H9 (cell line): ENCODE data around the gene SELENOK. TPM values are rescaled to one million over a fixed set of nuclear protein-coding genes. Genes with fewer than 3 reads are reported as not detected.
A peak's percentile ranks its signal among the peaks of the same experiment; 100 is the strongest.

Experiments
- DNase-seq: peaks from one replicate; pipeline ENCODE4 v3.0.0-alpha.2; 2017
- H2AFZ ChIP-seq: one replicate; pipeline ENCODE4 v1.6.1; 2013; ENCODE audit warnings: mild to moderate bottlenecking, low read length, control low read depth, moderate library complexity
- H2AK5ac ChIP-seq: 2 replicates; pipeline ENCODE4 v1.6.1; 2013; ENCODE audit warnings: low read length, control low read depth, mixed read lengths; ENCODE audit not compliant: insufficient read length
- H2BK120ac ChIP-seq: one replicate; pipeline ENCODE4 v1.6.1; 2013; ENCODE audit warnings: low read depth, mild to moderate bottlenecking, low read length, control low read depth, inconsistent platforms; ENCODE audit not compliant: poor library complexity, severe bottlenecking
- H2BK12ac ChIP-seq: 2 replicates; pipeline ENCODE4 v1.6.1; 2013; ENCODE audit warnings: low read length, control low read depth, mixed read lengths, low read depth; ENCODE audit not compliant: insufficient read length
- H2BK15ac ChIP-seq: 2 replicates; pipeline ENCODE4 v1.6.1; 2013; ENCODE audit warnings: low read depth, low read length, control low read depth
- H2BK20ac ChIP-seq: one replicate; pipeline ENCODE4 v1.6.1; 2013; ENCODE audit warnings: low read depth, mild to moderate bottlenecking, low read length, control low read depth, inconsistent platforms; ENCODE audit not compliant: poor library complexity, severe bottlenecking
- H2BK5ac ChIP-seq: 2 replicates; pipeline ENCODE4 v1.6.1; 2013; ENCODE audit warnings: low read length, control low read depth, mixed read lengths; ENCODE audit not compliant: insufficient read length
- H3K14ac ChIP-seq: 2 replicates; pipeline ENCODE4 v1.6.1; 2013; ENCODE audit warnings: low read length, control low read depth; ENCODE audit not compliant: insufficient read depth
- H3K18ac ChIP-seq: 2 replicates; pipeline ENCODE4 v1.6.1; 2013; ENCODE audit warnings: low read depth, mild to moderate bottlenecking, mixed read lengths, low read length, control low read depth; ENCODE audit not compliant: insufficient read length
- H3K23ac ChIP-seq: 2 replicates; pipeline ENCODE4 v1.6.1; 2013; ENCODE audit warnings: low read length, control low read depth, mixed read lengths, low read depth; ENCODE audit not compliant: insufficient read length
- H3K23me2 ChIP-seq: 2 replicates; pipeline ENCODE4 v1.6.1; 2013; ENCODE audit warnings: low read depth, mild to moderate bottlenecking, mixed read lengths, low read length, control low read depth; ENCODE audit not compliant: insufficient read length, poor library complexity, severe bottlenecking
- H3K27ac ChIP-seq: 2 replicates; pipeline ENCODE4 v1.5.1; 2013; ENCODE audit warnings: low read length, control low read depth, mixed read lengths, low read depth; ENCODE audit not compliant: insufficient read length
- H3K27me3 ChIP-seq: 2 replicates; pipeline ENCODE4 v1.6.1; 2013; ENCODE audit warnings: low read length, control low read depth, inconsistent platforms; ENCODE audit not compliant: insufficient read depth
- H3K4ac ChIP-seq: 2 replicates; pipeline ENCODE4 v1.6.1; 2013; ENCODE audit warnings: low read depth, mild to moderate bottlenecking, control low read depth, inconsistent platforms, low read length, moderate library complexity
- H3K4me1 ChIP-seq: 2 replicates; pipeline ENCODE4 v1.6.1; 2013; ENCODE audit warnings: low read length, control low read depth, inconsistent platforms; ENCODE audit not compliant: insufficient read depth
- H3K4me2 ChIP-seq: 2 replicates; pipeline ENCODE4 v1.6.1; 2013; ENCODE audit warnings: low read length, control low read depth, mixed read lengths; ENCODE audit not compliant: insufficient read length, insufficient read depth
- H3K56ac ChIP-seq: 2 replicates; pipeline ENCODE4 v1.6.1; 2013; ENCODE audit warnings: low read depth, mild to moderate bottlenecking, mixed read lengths, low read length, control low read depth; ENCODE audit not compliant: insufficient read length
- H3K79me1 ChIP-seq: 2 replicates; pipeline ENCODE4 v1.6.1; 2013; ENCODE audit warnings: low read depth, mild to moderate bottlenecking, moderate library complexity, low read length, control low read depth, inconsistent platforms; ENCODE audit not compliant: insufficient read depth, poor library complexity, severe bottlenecking
- H3K79me2 ChIP-seq: 2 replicates; pipeline ENCODE4 v1.6.1; 2013; ENCODE audit warnings: low read length, control low read depth, inconsistent platforms; ENCODE audit not compliant: insufficient read depth
- H3K9ac ChIP-seq: 2 replicates; pipeline ENCODE4 v1.6.1; 2013; ENCODE audit warnings: low read length, control low read depth, mixed read lengths; ENCODE audit not compliant: insufficient read length; ENCODE audit errors: extremely low read depth
- H3K9me3 ChIP-seq: one replicate; pipeline ENCODE4 v1.6.1; 2013; ENCODE audit warnings: low read depth, low read length, inconsistent platforms; ENCODE audit not compliant: control insufficient read depth
- H3T11ph ChIP-seq: one replicate; pipeline ENCODE4 v1.6.1; 2013; ENCODE audit warnings: mild to moderate bottlenecking, low read length, control low read depth, inconsistent platforms
- H4K20me1 ChIP-seq: one replicate; pipeline ENCODE4 v1.6.1; 2013; ENCODE audit not compliant: control insufficient read depth, insufficient read length, insufficient read depth
- H4K5ac ChIP-seq: 2 replicates; pipeline ENCODE4 v1.6.1; 2013; ENCODE audit warnings: low read depth, mild to moderate bottlenecking, mixed read lengths, low read length, control low read depth; ENCODE audit not compliant: insufficient read length
- H4K8ac ChIP-seq: replicated peaks from 2 replicates; pipeline ENCODE4 v1.6.1; 2013; ENCODE audit warnings: low read length, control low read depth, mixed read lengths, low read depth; ENCODE audit not compliant: insufficient read length
- H4K91ac ChIP-seq: 2 replicates; pipeline ENCODE4 v1.6.1; 2013; ENCODE audit warnings: low read depth, mild to moderate bottlenecking, moderate library complexity, mixed read lengths, low read length, control low read depth; ENCODE audit not compliant: insufficient read length
- H3K27ac Mint-ChIP-seq, 3 experiments: 2 replicates in 2 of 3; 3 replicates in 1 of 3; pipeline ENCODE4 v1.8.0; 2020 to 2021; ENCODE audit warnings: mixed read lengths in 3 of 3, mild to moderate bottlenecking in 1 of 3, moderate library complexity in 1 of 3
- H3K27me3 Mint-ChIP-seq: 2 replicates; pipeline ENCODE4 v1.8.0; 2021; ENCODE audit warnings: low read depth, mild to moderate bottlenecking, moderate library complexity, mixed read lengths
- H3K36me3 Mint-ChIP-seq, 3 experiments: 2 replicates in 2 of 3; 3 replicates in 1 of 3; pipeline ENCODE4 v1.8.0; 2020 to 2021; ENCODE audit warnings: low read depth in 3 of 3, mixed read lengths in 3 of 3; ENCODE audit not compliant: insufficient read depth in 1 of 3
- H3K4me1 Mint-ChIP-seq, 2 experiments: 2 replicates each; pipeline ENCODE4 v1.8.0; 2020; ENCODE audit warnings: mixed read lengths in 2 of 2
- H3K4me3 Mint-ChIP-seq, 2 experiments: 2 replicates in 1 of 2; 3 replicates in 1 of 2; pipeline ENCODE4 v1.8.0; 2020 to 2021; ENCODE audit warnings: mild to moderate bottlenecking in 2 of 2, mixed read lengths in 2 of 2, moderate library complexity in 1 of 2
- H3K9me3 Mint-ChIP-seq, 2 experiments: 2 replicates in 1 of 2; 3 replicates in 1 of 2; pipeline ENCODE4 v1.8.0; 2020; ENCODE audit warnings: mild to moderate bottlenecking in 2 of 2, mixed read lengths in 2 of 2, moderate library complexity in 1 of 2
- WGBS: extraction: QIAGEN DNeasy Blood & Tissue Kit; methylation state at CpG from one replicate; pipeline ENCODE4 v1.1.7; 2013; ENCODE audit warnings: missing lambda C conversion rate, low lambda C conversion rate, mixed read lengths; ENCODE audit not compliant: insufficient read length; ENCODE audit errors: extremely low coverage; 5-methylcytosine and 5-hydroxymethylcytosine counted together
- total RNA-seq: library from RNA; stranded (reverse); gene quantifications from 2 replicates; pipeline ENCODE4 v1.2.1, GENCODE V29; 2021
- TF ChIP-seq, protein P1 (sequence below): fragments of 200-600 bp; sonication (generic); conservative IDR thresholded peaks from 3 replicates; pipeline ENCODE4 v1.8.0; 2021; ENCODE audit warnings: antibody characterized with exemption, mild to moderate bottlenecking

SELENOK gene
- total RNA-seq, 1 experiment from 2014 or later = 34.6 TPM

- Histone ChIP-seq H3K27ac (no peak overlapping the region), H2BK12ac (no peak overlapping the region), H3K4ac (no peak overlapping the region), H2BK120ac (no peak overlapping the region), H3K27me3 (no peaks in the 10 kb centered on the region), H3K23ac (no peak overlapping the region), H4K5ac (no peak overlapping the region), H4K8ac (no peak overlapping the region), H4K91ac (no peak overlapping the region), H3K4me2 (no peak overlapping the region), H3T11ph (no peak overlapping the region), H3K79me2 (no peaks in the 10 kb centered on the region), H3K79me1 (no peaks in the 10 kb centered on the region), H3K23me2 (no peaks in the 10 kb centered on the region), H3K56ac (no peak overlapping the region), H2BK15ac (no peak overlapping the region), H2AFZ (no peak overlapping the region), H2BK20ac (no peak overlapping the region), H2AK5ac (no peak overlapping the region), H3K4me1 (no peaks in the 10 kb centered on the region), H4K20me1 (no peaks in the 10 kb centered on the region), H2BK5ac (no peak overlapping the region), H3K9ac (no peak overlapping the region), H3K9me3 (no peaks in the 10 kb centered on the region), H3K18ac (no peak overlapping the region), H3K14ac (no peak overlapping the region)
- Mint-ChIP-seq H3K36me3 (peaks cover 1 to 23% (median 9%) of the 10 kb centered on the region in 3 experiments; a peak in 6 of 7 replicates), H3K27me3 (no peaks in the 10 kb centered on the region), H3K9me3 (no peaks in the 10 kb centered on the region), H3K4me1 (peaks cover 0 to 2% of the 10 kb centered on the region in 2 experiments; a peak in 1 of 4 replicates), H3K4me3 (no peak overlapping the region), H3K27ac (peak overlapping the region in 1 of 3 experiments; percentile 34; a peak in 1 of 7 replicates)
- no peak for DNase-seq
- TF ChIP-seq, protein P1, sequence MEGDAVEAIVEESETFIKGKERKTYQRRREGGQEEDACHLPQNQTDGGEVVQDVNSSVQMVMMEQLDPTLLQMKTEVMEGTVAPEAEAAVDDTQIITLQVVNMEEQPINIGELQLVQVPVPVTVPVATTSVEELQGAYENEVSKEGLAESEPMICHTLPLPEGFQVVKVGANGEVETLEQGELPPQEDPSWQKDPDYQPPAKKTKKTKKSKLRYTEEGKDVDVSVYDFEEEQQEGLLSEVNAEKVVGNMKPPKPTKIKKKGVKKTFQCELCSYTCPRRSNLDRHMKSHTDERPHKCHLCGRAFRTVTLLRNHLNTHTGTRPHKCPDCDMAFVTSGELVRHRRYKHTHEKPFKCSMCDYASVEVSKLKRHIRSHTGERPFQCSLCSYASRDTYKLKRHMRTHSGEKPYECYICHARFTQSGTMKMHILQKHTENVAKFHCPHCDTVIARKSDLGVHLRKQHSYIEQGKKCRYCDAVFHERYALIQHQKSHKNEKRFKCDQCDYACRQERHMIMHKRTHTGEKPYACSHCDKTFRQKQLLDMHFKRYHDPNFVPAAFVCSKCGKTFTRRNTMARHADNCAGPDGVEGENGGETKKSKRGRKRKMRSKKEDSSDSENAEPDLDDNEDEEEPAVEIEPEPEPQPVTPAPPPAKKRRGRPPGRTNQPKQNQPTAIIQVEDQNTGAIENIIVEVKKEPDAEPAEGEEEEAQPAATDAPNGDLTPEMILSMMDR = no peak
- WGBS = no CpG with 5 or more reads among the region's 9 CpGs
Observed at GRCh38 chr3:53836084-53836872, 55.4 kb downstream of the SELENOK start.
